HG02938 (cell line): ENCODE data around the gene ADGRB3.

Source experiments
- ATAC-seq: cut with Tn5 transposase; IDR thresholded peaks from one replicate; pipeline ENCODE4 v1.9.1; 2021; ENCODE audit warnings: mild to moderate bottlenecking, moderate library complexity; ENCODE audit not compliant: unreplicated experiment

Gene ADGRB3

DNA sequence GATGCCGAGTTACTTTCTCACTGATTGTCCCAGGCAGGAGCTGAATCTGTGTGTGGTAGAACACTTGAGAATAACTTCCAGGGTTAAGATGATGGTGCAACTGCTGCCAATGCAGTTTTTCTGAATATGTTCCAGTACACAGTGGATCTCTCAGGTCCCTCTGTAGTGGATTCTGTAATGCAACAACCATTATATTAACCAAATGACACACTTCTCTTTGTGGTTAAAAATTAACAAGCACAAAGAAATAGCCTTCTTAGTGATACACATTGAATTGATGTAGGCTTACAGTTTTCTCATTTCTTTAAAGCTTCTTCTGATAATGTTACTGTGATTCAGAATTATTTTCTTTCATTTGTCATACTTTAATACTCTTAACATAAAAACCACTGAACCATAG is 383.8 kb downstream of the ADGRB3 start:
- ATAC-seq = no peak

DNA sequence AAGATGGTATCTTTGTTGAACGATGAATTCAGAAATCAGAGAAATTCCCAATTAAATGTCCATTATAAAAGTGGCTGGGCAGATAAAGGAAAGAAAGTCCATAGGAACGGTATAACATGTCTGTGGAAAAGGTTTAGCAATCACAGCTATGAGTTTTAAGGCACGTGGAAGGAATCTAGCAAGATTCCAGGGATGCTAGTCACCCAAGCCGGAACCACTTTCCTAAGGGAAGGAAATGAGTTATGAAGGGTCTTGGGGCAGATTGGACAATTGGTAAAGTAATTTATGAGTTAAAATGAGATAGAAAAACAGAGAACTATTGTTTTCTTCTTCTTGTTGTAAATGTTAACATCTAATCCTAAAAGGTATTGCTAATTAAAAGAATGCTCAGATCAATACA is 384.8 kb downstream of the ADGRB3 start:
- ATAC-seq = no peak

DNA sequence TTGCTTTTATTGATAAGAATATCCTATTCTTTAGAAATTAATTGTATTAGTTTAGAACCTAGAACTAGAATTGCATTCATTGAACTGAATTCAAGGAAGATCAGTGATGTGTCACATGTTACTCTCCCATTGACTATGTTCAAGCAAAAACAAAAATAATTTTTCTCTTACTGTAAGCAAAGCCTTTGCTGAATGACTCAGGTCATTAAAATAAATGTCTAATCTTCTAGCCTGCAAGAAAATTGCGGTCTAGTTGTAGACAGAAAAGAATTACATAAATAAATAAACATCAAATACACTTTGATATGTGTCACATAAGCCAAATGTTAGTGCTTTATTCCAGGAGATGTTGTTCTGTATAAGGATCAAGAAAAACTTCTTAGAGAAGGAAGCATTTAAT is 387.9 kb downstream of the ADGRB3 start:
- ATAC-seq = no peak

DNA sequence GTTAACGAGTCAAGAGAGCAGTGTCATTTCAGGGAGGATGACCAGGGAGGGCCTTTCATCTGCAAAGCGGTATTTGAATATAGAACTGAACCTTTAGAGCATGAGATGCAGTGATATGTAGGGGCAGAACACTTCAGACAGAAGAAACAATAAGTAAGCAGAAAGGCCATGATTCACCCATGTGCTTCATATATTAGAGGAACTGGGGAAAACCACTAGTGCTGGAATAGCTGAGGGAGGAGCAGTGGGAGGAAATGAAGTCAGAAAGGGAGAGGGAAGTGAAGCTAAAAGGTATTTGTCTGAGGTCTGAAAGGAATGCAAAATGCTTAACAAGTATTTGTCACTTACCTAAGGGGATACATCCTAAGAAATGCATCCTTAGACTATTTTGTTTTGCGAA is 391.2 kb downstream of the ADGRB3 start:
- ATAC-seq = no peak

DNA sequence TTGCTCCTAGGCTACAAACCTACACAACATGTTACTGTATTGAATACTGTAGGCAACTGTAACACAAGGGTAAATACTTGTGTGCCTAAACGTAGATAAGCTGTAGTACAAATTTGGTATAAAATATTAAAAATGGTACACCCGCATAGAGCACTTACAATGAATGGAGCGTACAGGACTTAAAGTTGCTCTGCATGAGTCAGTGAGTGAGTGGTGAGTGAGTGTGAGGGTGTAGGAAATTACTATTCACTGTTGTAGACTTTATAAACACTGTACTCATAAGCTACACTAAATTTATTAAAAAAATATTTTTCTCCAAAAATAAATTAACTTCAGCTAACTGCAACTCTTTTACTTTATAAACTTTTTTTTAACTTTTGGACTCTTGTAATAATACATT is 391.6 kb downstream of the ADGRB3 start:
- no peak for ATAC-seq

DNA sequence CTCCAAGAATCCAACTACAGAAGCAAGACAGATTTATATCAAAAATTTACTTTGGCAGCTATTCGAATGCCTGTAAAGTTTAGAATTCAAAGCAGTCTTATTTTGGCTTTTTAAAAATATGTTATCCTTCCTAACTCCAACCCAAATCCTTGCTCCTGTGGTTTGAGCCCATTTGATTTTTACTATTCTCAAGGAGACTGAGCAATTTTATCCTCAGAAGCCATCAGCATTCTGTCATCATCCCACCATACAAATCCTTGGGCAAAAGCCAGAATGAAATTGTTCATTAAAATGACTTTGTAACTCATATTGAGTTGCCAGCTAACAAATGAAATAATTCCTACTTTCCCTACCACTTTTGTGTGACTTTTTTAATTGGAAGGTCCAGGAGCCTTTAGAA is 392.8 kb downstream of the ADGRB3 start:
- ATAC-seq = no peak

DNA sequence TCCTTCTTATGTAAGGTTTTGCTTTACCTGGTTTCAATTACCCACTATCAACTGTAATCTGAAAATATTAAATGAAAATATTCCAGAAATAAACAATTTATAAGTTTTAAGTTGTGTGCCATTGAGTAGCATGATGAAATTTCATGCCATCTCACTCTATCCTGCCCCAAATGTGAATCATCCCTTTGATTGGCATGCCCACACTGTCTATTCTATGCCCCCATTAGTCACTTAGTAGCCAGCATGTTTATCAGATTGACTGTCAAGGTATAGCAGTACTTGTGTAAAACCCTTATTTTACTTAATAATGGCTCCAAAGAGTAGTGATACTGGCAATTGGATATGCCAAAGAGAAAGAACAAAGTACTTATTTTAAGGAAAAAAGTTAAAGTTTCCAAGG is 403.8 kb downstream of the ADGRB3 start:
- ATAC-seq = no peak

DNA sequence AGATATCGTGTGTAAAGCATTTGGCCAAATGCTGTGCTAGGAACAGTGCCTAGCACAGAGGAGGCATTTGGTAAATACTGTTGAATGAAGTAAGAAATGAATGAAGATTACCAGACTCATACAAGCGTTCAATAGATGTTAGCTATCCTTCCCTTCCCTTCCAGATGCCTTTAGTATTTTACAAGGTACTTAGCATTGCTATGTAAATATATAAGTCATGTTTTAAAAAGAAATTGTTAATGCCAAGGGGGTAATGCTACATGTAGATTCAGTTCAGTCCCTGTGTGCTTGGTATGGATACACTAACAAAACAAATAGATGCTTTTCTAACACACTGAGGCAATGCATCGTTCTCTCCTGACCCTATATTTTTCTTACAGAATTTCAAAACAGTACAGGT is 407.2 kb downstream of the ADGRB3 start:
- ATAC-seq = no peak

DNA sequence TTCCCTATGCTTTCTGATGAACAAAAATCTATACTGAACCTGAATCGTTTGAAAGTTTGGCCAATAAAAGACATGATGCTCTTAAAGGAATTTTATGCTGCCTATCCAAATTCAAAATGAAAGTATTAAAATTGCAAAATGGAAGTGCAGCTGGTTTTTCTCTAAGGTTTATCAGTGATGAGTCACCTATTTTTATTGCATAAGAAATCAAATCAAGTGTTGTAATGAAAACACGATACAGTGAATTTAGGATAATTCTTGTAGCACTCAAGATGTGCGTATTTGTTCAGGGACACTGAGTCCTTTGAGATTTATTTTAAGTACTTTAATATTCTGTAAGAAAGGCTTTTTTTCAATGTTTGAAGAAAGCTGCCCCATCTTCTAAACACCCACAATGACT is 409.5 kb downstream of the ADGRB3 start:
- no peak for ATAC-seq

DNA sequence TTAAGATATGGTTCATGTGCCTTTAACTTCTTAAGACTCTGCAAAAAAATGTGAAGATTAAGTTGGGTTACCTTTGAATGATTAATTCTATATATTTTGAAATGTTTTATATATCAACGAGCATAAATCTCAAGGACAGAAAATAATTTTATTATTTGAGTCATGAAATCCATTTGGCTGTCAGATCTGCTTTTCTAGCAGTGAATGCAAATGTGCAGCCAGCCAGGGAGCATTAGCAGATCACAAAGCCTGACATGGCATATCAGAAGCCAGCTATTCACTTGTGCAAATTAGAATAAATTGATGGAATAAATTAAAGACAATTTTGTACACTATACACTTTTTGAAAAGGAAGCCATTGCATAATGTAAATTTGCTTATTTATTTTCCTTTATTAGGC is 424.3 kb downstream of the ADGRB3 start:
- ATAC-seq = no peak

DNA sequence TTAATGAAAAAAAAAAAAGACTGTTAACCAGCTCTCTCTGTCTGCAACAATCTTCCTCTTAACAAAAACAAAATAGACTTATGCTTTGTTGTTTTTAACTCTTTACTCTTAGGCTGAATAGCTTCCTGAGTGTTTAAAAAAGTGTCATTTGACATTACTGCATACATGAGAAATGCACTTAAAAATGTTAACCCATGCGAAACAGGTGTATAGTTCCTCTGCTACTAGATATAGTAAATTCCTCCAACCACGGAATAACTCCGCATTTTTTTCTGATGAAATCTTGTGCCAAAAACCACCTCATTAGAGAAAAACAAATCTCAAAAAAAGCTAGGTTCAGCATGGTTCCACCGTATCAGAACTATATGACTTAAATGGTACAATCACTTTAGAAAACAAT is 426.0 kb downstream of the ADGRB3 start:
- no peak for ATAC-seq

DNA sequence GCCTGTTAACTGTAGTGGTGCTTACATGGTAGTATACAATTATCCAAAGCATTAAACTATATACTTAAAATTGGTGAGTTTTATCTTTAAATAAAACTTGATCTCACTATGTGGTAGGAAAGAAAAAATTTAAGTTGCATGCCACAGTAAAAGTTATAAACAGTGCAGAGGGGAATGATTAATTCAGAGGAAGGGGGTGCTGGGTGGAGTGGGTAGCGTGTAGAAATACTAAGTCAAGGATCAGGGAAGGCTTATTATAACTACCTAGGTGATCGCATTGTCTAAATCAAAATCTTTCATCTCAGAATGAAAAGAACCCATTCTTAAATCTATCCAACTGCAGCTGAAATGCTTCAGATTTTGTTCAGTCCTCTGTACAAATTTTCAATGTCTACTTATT is 428.3 kb downstream of the ADGRB3 start:
- no peak for ATAC-seq

DNA sequence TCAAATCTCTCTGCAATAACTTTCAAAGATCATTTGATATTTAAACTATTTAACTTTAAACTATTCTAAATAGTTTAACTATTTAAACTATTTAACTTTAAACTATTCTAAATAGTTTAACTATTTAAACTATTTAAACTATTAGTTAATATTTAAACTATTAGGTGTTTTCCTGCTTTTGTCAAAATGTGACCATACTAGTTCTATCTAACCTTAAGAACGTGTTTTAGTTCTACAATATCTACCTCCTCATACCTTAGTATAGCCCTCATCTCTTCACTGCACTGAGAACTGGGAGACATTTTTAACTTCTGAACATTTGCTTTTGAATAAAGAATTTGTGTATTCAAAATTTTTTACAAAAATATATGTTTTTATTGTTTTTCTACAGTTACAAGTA is 429.1 kb downstream of the ADGRB3 start:
- no peak for ATAC-seq

DNA sequence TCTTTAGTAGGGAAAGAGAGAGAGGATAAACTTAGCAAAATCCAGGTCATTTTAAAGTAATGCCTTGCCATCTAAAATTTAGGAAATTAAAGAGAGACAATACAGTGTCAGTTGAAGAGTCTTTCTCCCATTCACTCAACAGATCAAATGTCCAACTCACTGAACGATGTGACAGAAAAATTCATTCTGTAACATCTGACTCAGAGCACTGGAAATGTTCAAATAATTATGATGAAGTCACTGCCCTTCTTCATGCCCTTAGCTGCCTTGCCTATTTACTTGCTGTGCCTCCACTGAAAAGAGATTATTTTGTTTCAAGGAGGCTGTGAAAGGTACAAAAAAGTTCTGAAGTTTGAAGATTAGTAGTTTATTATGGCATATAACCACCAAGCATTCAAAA is 434.8 kb downstream of the ADGRB3 start:
- no peak for ATAC-seq

DNA sequence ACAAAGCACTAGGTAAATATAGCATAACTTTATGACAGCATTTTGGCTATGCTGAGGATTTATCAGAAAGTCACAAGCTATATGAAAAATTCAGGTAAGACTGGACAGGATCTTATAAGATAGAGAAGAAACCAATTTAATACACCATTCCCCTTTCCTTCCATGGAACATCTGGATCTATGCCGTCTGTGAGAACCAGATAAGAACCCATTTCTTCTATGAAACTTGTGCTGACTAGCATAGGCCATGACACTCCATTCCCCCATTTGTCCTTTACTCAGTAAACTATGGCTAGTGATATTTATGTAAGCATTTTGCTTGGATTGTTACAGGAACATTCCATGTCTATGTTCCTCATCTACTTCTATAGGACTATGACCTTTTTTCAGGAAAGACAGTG is 437.7 kb downstream of the ADGRB3 start:
- no peak for ATAC-seq

DNA sequence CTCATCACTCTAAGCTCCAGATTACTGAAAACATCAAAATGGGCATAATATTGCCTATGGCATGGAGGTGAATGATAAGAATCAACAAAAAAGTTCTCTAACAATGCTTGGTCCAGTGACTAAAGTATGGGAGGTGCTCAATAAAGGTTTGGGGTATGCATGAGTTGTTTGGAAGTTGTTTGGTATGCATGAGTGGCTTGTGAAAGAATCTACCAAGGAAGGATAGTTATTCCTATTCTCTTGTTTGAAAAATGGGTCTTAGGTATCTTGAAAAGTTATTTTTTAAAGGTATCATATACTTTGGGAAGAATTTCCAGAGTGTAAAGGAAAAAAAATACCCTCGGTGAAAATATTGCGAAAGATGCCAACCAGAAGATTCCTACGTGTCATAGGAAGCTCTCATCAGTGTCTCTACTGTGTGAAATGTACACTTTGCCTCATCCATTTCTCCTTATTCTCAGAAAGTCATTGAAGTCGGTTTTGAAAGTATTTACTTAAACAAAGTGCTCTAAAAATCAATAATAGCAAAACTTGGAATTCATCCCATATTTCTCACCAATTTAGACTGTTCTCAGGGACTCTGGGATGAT is 449.8 kb downstream of the ADGRB3 start:
- no peak for ATAC-seq

DNA sequence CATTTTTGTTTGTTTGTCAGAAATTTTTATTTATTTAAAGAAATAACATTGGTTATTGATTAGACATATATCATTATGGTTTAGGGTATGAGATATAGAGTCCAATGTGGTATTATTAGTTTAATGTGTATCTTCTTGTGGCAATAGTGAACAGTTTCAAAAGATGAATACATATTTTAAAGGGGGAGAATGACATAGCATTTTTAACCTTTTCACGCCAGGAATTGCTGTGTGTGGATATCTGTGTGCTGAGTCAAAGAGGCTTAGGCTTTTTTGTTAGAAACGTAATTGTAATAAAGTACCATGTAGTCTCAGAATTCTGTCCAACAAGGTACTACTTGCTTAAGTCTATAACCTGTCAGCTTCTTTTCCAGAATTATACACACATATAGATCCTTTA is 451.6 kb downstream of the ADGRB3 start:
- no peak for ATAC-seq

DNA sequence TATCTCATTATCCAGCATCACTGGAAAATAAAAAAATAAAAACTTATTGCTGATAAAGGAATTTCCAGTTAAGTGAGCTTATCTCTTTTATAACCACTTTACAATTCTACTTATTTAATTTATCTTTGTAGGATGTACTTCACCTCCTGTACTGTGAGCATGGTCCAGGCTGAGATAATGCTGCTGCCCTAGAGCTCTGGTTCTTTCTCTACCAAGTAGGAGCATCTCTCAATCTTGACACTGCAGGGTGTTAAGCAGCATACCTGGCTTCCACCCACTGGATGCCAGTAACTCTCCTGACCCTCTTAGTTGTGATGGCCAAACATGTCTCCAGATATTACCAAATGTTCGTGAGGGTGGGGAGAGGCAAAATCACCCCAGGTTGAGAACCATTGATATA is 454.5 kb downstream of the ADGRB3 start:
- ATAC-seq = no peak

DNA sequence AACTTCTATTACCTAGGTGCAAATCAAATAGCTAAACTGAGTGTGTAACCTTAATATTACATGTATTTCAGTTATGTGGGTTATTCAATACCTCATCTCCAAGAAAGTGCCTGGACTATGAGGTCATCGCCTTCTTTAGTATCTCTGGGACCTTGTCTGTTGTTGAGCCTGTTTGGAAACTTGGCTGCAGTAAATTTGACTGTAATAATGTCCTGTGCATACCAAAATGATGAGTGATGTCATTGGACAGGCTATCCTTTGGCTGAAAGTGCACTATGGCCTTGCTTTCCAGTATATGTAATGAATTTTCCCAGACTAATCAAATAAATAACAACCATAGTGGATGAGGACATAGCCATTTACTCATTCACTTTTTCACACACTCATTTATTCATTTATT is 455.1 kb downstream of the ADGRB3 start:
- no peak for ATAC-seq

DNA sequence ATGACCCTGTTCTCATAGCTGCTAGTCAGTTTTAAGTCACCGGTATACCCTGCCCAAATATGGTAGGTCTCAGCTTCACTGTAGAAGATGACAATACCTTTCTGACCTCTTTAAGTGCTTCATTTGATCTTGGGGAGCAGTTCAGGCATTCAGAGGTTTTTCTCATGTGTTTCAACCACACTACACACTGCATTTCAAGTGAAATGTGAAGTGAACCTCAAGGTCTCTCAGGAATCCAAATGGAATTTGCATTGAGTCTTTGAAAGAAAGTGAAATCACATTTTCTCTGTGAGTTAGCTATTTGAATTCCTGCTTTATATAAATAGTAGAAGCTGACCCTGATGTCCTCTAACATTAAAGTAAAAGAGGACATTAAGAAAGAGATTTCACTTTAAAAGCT is 461.6 kb downstream of the ADGRB3 start:
- ATAC-seq = no peak

DNA sequence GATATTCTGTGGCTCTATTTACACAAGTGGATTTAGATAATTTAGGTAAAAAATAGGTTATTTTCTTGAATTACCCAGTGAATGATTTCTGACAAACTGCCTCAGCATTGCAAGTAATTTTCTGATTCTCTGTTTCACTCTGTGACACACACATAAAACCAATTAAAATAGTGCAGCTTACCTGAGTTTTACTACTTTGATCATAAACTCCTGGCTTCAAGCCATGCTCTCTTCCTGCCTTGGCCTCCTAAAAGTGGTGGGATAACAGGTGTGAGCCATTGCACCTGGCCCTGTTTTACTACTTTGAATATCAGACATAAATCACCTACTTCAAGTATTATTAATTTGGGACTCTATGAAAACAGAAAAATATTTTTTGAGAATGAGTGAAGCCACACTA is 462.9 kb downstream of the ADGRB3 start:
- ATAC-seq = no peak

DNA sequence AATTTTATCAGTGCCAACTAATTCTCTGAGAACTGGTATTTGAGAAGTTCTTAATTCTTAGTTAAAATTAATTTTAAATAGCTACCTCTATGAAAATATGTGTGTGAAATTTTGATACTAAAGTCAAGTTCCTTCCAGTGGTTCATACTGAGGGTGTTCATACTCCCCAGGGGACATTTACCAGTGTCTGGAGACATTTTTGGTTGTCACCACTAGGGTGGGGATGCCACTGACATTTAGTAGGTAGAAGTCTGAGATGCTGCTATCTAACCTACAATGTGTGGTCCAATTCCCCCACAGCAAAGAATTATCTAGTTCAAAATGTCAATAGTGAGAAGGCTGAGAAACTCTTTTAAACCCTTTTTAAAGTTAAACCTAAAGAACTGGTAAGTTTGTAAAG is 463.8 kb downstream of the ADGRB3 start:
- ATAC-seq = no peak

DNA sequence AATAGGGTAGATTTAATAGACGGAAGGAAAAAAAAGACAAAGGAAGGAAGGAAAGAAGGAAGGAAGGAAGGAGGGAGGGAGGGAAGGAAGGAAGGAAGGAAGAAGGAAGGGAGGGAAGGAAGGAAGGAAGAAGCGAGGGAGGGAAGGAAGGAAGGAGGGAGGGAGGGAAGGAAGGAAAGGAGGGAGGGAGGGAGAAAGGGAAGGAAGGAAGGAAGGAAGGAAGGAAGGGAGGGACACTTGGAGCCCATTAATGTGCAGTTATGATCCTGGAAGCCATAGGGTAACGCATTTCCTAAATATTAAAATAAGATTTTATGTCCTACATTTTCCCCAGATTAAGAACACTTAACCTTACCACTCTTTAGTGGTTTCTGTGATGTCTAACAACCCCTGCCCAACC is 465.7 kb downstream of the ADGRB3 start:
- no peak for ATAC-seq

DNA sequence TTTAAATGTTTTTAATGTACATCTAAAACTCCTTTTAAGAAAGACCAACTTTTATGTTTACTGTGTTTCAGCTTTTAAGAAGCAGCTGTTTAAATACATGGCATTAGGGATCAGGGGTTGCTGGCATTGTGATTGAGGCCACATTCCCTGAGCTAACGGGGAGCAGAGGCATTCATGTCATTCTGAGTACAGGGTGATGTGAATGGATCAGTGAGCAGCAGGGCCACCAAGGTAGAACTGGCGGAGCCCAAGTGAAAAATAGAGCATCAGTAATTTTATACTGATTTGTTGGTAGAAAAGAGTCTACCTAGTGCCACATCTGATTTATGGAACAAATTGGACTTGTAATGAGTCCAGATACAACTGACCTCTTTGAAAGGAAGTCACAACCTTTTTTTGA is 467.3 kb downstream of the ADGRB3 start:
- ATAC-seq = no peak
